ENCODE data around the gene CCNL1.

DNA sequence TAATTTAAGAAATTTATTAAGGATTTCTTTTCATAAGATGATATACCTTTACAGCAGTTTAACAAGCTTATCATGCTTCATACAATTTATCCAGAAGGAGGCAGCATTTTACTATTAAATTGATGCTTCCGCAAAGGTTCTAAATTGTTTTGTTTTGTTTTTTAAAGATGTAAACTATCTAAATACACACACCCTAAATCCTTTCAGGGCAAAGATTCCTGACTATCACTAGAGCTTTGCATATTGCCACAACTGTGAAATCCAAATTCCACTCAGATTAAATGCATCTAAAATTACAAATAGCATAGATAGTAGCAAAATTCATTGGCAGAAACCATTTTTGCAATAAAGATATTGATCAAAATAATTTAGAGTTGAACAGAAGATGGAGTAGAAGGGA lies 44.5 kb upstream of the CCNL1 start:
- TF ChIP-seq, protein P1, sequence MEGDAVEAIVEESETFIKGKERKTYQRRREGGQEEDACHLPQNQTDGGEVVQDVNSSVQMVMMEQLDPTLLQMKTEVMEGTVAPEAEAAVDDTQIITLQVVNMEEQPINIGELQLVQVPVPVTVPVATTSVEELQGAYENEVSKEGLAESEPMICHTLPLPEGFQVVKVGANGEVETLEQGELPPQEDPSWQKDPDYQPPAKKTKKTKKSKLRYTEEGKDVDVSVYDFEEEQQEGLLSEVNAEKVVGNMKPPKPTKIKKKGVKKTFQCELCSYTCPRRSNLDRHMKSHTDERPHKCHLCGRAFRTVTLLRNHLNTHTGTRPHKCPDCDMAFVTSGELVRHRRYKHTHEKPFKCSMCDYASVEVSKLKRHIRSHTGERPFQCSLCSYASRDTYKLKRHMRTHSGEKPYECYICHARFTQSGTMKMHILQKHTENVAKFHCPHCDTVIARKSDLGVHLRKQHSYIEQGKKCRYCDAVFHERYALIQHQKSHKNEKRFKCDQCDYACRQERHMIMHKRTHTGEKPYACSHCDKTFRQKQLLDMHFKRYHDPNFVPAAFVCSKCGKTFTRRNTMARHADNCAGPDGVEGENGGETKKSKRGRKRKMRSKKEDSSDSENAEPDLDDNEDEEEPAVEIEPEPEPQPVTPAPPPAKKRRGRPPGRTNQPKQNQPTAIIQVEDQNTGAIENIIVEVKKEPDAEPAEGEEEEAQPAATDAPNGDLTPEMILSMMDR (conservative IDR thresholded peaks at IDR 0.05; ENCODE audit: low read depth, low read length) = peak; percentile 77
- no peak for TF ChIP-seq CHD1 (IDR thresholded peaks at IDR 0.05; ENCODE audit: low read depth, low read length)
- no peak for TF ChIP-seq ELK1 (IDR thresholded peaks at IDR 0.05; ENCODE audit: borderline replicate concordance, low read depth, low read length)
- no peak for TF ChIP-seq POLR2A (IDR thresholded peaks at IDR 0.05; ENCODE audit: low read depth, low read length)
- peak; percentile 80 for TF ChIP-seq SMC3 (IDR thresholded peaks at IDR 0.05; ENCODE audit: low read depth, low read length)
- TF ChIP-seq RFX5 (IDR thresholded peaks at IDR 0.05; ENCODE audit: low read depth, low read length) = no peak

All from IMR-90 (cell line).